Motor neuron (in vitro differentiated cells): Measurements from ENCODE around the gene ACKR1. TPM values are rescaled to one million over a fixed set of nuclear protein-coding genes. Genes with fewer than 3 reads are reported as not detected.

Experiments
- ATAC-seq, 8 experiments: fragments of 200-7000 bp; cut with Tn5 transposase; replicated peaks in 6 of 8; 2 replicates each; pipeline ENCODE4 v1.8.0; 2021; ENCODE audit warnings: mild to moderate bottlenecking in 8 of 8, moderate library complexity in 8 of 8
- H3K27ac ChIP-seq, 2 donors: fragments of 250-450 bp; sonication (Bioruptor Pico); 2 replicates each; pipeline ENCODE4 v1.9.0; 2021; ENCODE audit warnings: antibody characterized with exemption in 2 of 2, mild to moderate bottlenecking in 2 of 2, moderate library complexity in 1 of 2
- H3K4me1 ChIP-seq, 2 donors: fragments of 250-450 bp; sonication (Bioruptor Pico); replicated peaks in 1 of 2; 2 replicates each; pipeline ENCODE4 v1.6.1; 2021; ENCODE audit warnings: antibody characterized with exemption in 2 of 2, mild to moderate bottlenecking in 2 of 2, moderate library complexity in 1 of 2
- H3K4me3 ChIP-seq, 5 donors: fragments of 250-450 bp; sonication (Bioruptor Pico); 2 replicates each; pipeline ENCODE4 v1.9.0; 2021; ENCODE audit warnings: antibody characterized with exemption in 5 of 5, mild to moderate bottlenecking in 5 of 5, moderate library complexity in 4 of 5
- WGBS, 10 experiments: fragments of 450-650 bp; shearing (Covaris generic); methylation state at CpG; one replicate each; pipeline ENCODE4 v1.0.0; 2022; 5-methylcytosine and 5-hydroxymethylcytosine counted together
- in situ Hi-C, 9 experiments: fragments of 400-800 bp; cut with MboI; loops; one replicate each; pipeline ENCODE4 v1.15.0; 2021; ENCODE audit warnings: low sequenced_read_pairs in 9 of 9, low pct_unique_long_range_greater_than_20kb in 2 of 9; ENCODE audit not compliant: unreplicated experiment in 9 of 9
- total RNA-seq, 8 experiments: library from RNA; unstranded; fragments of 300-600 nt; gene quantifications; 2 replicates each; pipeline versions ENCODE4 v1.2.3 to v1.2.4, GENCODE V29; 2022

ACKR1 gene
- total RNA-seq = 10 to 100 TPM in 1 of 8 experiments, 1 to 10 TPM in 4, under 1 TPM in 1, not detected in 2; 0.52 to 12.0 (median 4.1) TPM

GRCh38 chr1:159204161-159205141 lies at the start of gene ACKR1:
ACKR1 (plus strand) TSS chr1:159204875; CDS start chr1:159204960, 85 bp downstream.
- Histone ChIP-seq H3K4me1 (peaks cover 50 to 60% of the 10 kb centered on the region in 2 donors), H3K27ac (peak within 1 kb of the TSS in 1 of 2 donors; percentile 27), H3K4me3 (no peak within 1 kb of the TSS)
- peak in 1 of 8 experiments; percentile 36 for ATAC-seq
- in situ Hi-C loops = no loop called here
- 0 to 98% (median 76%) methylated on average over 1 to 10 of the region's 13 CpGs for WGBS, 10 experiments

GRCh38 chr1:159161001-159161718 lies 43.5 kb upstream of the ACKR1 start:
- ATAC-seq = peak; percentile 63 to 99 (median 74)
- 0 to 7% (median 0%) methylated on average over 1 to 4 of the region's 4 CpGs; no CpG with 5 or more reads in 1 of the 10 experiments for WGBS, 10 experiments
- no peak overlapping the region for H3K27ac ChIP-seq
- peaks cover 21 to 30% of the 10 kb centered on the region in 2 donors for H3K4me1 ChIP-seq
- H3K4me3 ChIP-seq = no peak overlapping the region
- in situ Hi-C loops = loop anchor here in 2 of 9 experiments (5.0 to 10.0 kb wide), 2 partner anchors 51 to 64 kb away; no protein-coding TSS in a partner anchor

- H3K27ac ChIP-seq = no peak overlapping the region
- in situ Hi-C loops = loop anchor here in 2 of 9 experiments (5.0 to 10.0 kb wide), 2 partner anchors 51 to 63 kb away; no protein-coding TSS in a partner anchor
- no peak overlapping the region for H3K4me3 ChIP-seq
- peaks cover 21 to 30% of the 10 kb centered on the region in 2 donors for H3K4me1 ChIP-seq
- ATAC-seq = no peak
- WGBS, 10 experiments = 40 to 100% (median 60%) methylated on average over 1 of the region's 1 CpG; no CpG with 5 or more reads in 5 of the 10 experiments
Measured at GRCh38 chr1:159161719-159162026, 43.0 kb upstream of the ACKR1 start.

GRCh38 chr1:159162516-159163265 lies 42.0 kb upstream of the ACKR1 start:
- Histone ChIP-seq H3K4me3 (no peak overlapping the region), H3K4me1 (peaks cover 21 to 30% of the 10 kb centered on the region in 2 donors), H3K27ac (peak overlapping the region in 1 of 2 donors; percentile 25)
- ATAC-seq = no peak
- 32 to 100% (median 85%) methylated on average over 2 to 4 of the region's 4 CpGs for WGBS, 10 experiments
- in situ Hi-C loops = loop anchor here in 2 of 9 experiments (5.0 to 10.0 kb wide), 2 partner anchors 50 to 62 kb away; no protein-coding TSS in a partner anchor

- H3K27ac ChIP-seq = peak overlapping the region in 1 of 2 donors; percentile 25
- H3K4me1 ChIP-seq = peaks cover 21 to 30% of the 10 kb centered on the region in 2 donors
- peak overlapping the region in 2 of 5 donors; percentile 1 to 3 for H3K4me3 ChIP-seq
- ATAC-seq = peak in 5 of 8 experiments; percentile 55 to 93 (median 90)
- in situ Hi-C loops = loop anchor here in 2 of 9 experiments (5.0 to 10.0 kb wide), 2 partner anchors 49 to 61 kb away; no protein-coding TSS in a partner anchor
- WGBS, 10 experiments = 0 to 100% (median 35%) methylated on average over 1 to 7 of the region's 9 CpGs; no CpG with 5 or more reads in 2 of the 10 experiments
Measured at GRCh38 chr1:159163614-159164228, 41.0 kb upstream of the ACKR1 start.

- ATAC-seq = peak in 1 of 8 experiments; percentile 43
- no peak overlapping the region for H3K27ac ChIP-seq
- H3K4me1 ChIP-seq = peaks cover 19 to 24% of the 10 kb centered on the region in 2 donors
- no peak overlapping the region for H3K4me3 ChIP-seq
- in situ Hi-C loops = loop anchor here in 1 of 9 experiments (10.0 kb wide), 1 partner anchor 57 kb away; no protein-coding TSS in a partner anchor
- WGBS, 10 experiments = 0 to 100% (median 64%) methylated on average over 1 to 4 of the region's 4 CpGs; no CpG with 5 or more reads in 2 of the 10 experiments
Measured at GRCh38 chr1:159168043-159168442, 36.6 kb upstream of the ACKR1 start.

GRCh38 chr1:159170639-159171038 lies 34.0 kb upstream of the ACKR1 start:
- WGBS, 10 experiments = 30 to 100% (median 89%) methylated on average over 2 to 5 of the region's 5 CpGs
- Histone ChIP-seq H3K4me3 (peak overlapping the region; percentile 58 to 97 (median 93)), H3K4me1 (peaks cover 13 to 16% of the 10 kb centered on the region in 2 donors), H3K27ac (peak overlapping the region; percentile 76 to 91)
- no peak for ATAC-seq
- in situ Hi-C loops = no loop called here

GRCh38 chr1:159171254-159171687 lies 33.4 kb upstream of the ACKR1 start, which contains the start of gene CADM3:
CADM3 (plus strand) TSS chr1:159171615; CDS start chr1:159171766, 151 bp downstream.
- Histone ChIP-seq H3K4me1 (peaks cover 13 to 16% of the 10 kb centered on the region in 2 donors), H3K27ac (peak within 1 kb of the TSS; percentile 76 to 91), H3K4me3 (peak within 1 kb of the TSS; percentile 58 to 97 (median 93))
- peak in 7 of 8 experiments; percentile 17 to 77 (median 73) for ATAC-seq
- WGBS, 10 experiments = 11% methylated on average over 6 of the region's 29 CpGs; no CpG with 5 or more reads in 9 of the 10 experiments
- in situ Hi-C loops = no loop called here

GRCh38 chr1:159171688-159172501 lies 32.8 kb upstream of the ACKR1 start:
- 0 to 8% (median 5%) methylated on average over 1 to 12 of the region's 49 CpGs; no CpG with 5 or more reads in 5 of the 10 experiments for WGBS, 10 experiments
- H3K27ac ChIP-seq = peak overlapping the region; percentile 76 to 91
- peak overlapping the region; percentile 58 to 97 (median 93) for H3K4me3 ChIP-seq
- peak; percentile 21 to 77 (median 56) for ATAC-seq
- H3K4me1 ChIP-seq = peaks cover 13 to 16% of the 10 kb centered on the region in 2 donors
- in situ Hi-C loops = no loop called here

GRCh38 chr1:159172614-159173291 lies 31.9 kb upstream of the ACKR1 start:
- Histone ChIP-seq H3K4me3 (peak overlapping the region; percentile 58 to 97 (median 93)), H3K27ac (peak overlapping the region; percentile 76 to 91), H3K4me1 (peaks cover 13 to 16% of the 10 kb centered on the region in 2 donors)
- peak in 6 of 8 experiments; percentile 12 to 28 (median 21) for ATAC-seq
- 0% methylated on average over 1 to 3 of the region's 17 CpGs; no CpG with 5 or more reads in 8 of the 10 experiments for WGBS, 10 experiments
- in situ Hi-C loops = no loop called here
